ENCODE measurements around the gene SLMAP.

GRCh38 chr3:57928511-57928910 lies 172.4 kb downstream of the SLMAP start:
- TF ChIP-seq CTCF (IDR thresholded peaks at IDR 0.05) (no peak), POLR2A (IDR thresholded peaks at IDR 0.05) (no peak)
